Measurements from ENCODE around the gene UBE3B.

Gene UBE3B

GRCh38 chr12:109476807-109477184 is 638 bp upstream of the UBE3B start:
- no peak for DNase-seq

- DNase-seq = no peak
Observed at GRCh38 chr12:109477963-109478315, 505 bp downstream of the UBE3B start.

DNA sequence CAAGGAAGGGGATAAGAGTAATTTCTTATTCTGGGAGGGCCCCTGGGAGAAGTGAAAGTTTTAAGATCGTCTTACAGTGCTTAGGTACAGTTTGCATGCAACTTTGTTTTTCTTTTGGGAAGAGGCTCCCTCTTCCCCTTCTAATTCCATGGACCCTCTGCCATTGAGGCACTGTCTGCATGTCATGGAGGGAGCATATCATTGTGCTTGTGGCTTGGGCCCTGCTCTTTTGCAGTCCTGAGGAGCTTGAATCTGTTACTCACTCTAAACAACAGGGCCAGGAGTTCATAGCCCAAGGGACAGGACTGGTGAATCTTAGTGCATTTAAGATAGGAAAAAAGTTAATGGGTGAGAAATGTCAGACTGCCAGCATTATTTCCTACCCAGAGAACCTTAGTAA is 2.3 kb downstream of the UBE3B start:
- no peak for DNase-seq

DNA sequence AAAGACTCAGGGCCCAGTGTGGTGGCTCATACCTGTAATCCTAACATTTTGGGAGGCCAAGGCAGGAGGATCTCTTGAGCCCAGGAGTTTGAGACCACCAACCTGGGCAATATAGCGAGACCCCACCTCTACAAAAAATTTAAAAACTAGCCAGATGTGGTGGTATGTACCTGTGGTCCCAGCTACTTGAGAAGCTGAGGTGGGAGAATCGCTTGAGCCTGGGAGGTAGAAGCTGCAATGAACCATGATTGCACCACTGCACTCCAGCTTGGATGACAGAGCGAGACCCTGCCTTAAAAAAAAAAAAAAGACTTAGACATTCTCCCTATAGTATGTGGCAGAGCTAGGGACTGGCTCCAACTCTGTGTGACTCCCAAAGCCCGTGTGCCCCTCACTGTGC is 2.9 kb downstream of the UBE3B start:
- DNase-seq = no peak

GRCh38 chr12:109481863-109482262 is 4.4 kb downstream of the UBE3B start:
- DNase-seq = no peak

DNA sequence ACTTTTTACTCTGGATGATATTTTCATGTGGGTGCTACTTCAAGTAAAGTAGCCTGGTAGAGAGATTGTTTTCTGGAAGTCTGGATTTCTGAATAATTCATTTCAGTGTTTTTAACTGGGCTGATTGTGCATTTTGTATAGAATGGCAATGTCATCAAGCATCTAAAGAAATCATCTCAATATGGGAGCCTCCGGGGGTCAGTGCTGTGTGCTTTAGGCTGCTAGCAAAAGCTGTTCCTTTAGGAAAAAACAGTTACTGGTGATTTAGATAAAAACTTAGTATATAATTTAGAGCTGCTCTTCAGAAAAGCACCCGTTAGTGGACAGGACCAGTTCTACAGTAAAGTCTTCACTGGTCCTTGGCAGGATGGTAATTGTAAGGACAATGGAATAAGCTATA is 5.1 kb downstream of the UBE3B start:
- no peak for DNase-seq

DNA sequence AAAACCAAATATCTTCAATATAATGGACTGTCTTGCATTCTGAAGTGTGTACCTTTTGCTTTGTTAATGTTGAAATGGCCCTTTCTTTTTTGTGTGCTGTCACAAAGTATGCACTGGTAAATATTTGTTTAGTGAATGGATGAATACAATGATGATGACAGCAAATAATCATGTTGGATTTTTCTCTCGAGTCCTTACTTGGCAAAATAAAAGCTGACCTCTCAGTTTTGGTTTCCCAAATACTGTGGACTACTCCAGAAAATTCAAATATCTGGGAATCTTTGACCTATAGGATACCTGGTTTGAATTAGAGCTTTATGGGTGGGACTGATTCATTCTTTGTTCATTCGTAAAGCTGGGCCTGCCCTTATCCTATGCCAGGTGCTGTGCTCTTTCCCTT is 5.5 kb downstream of the UBE3B start:
- DNase-seq = no peak

DNA sequence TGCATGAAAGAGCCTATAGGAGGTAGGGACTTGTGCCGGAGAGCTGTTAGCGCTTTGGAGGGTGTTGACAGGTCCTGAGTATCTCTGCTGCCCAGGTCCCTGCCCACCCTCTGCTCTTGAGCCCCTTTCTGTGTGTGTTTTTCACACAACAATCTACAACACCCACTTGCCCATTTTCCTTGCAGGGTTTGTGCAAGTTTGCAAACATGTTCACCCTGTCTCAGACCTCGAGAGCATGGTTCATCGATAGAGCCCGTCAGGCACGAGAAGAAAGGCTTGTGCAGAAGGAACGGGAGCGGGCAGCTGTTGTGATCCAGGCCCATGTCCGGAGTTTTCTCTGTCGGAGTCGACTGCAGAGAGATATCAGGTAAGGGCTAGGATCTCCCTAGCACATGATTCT is 5.9 kb downstream of the UBE3B start:
- DNase-seq = no peak

- DNase-seq = no peak
Observed at GRCh38 chr12:109485201-109485600, 7.8 kb downstream of the UBE3B start.

DNA sequence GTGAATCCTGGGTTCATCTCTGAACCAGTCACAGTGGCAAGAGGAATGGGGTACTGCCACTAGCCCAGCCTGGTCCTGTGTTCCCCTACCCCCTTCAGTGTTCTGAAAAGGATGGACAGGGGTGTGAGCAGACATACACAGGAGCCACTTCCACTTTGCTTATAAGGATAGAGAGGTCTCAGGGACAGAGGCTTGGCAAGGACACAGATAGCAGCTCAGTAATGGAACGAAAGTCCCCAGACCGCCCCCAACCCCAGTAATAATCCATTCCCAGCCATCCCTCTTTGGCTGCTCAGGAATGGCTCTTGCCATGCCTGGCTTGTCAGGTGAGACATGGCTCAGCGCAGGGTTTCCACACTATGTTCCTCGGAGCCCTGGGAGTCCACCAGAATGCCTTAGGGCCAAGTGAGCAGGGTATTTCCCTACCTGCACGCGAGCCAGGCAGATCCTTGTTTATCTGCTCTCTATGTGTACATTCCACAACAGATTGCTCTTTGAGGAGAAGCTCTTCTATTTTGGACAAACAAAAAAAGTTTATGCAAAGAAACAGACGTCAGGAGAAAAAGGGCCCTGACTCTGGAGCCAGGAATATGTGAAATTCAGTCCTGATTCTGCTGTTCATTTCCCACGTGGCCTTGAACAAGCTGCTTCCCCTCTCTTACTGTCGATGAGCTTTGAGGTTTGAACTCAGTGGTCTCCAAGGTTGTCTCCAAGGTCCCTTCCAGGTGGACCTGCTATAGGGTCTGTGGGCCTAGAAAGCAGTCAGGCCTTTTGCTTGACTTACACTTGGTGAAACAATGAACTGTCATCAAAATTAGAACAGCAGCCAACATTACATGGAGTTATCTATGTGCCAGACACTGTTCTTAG is 10.0 kb downstream of the UBE3B start:
- no peak for DNase-seq

DNA sequence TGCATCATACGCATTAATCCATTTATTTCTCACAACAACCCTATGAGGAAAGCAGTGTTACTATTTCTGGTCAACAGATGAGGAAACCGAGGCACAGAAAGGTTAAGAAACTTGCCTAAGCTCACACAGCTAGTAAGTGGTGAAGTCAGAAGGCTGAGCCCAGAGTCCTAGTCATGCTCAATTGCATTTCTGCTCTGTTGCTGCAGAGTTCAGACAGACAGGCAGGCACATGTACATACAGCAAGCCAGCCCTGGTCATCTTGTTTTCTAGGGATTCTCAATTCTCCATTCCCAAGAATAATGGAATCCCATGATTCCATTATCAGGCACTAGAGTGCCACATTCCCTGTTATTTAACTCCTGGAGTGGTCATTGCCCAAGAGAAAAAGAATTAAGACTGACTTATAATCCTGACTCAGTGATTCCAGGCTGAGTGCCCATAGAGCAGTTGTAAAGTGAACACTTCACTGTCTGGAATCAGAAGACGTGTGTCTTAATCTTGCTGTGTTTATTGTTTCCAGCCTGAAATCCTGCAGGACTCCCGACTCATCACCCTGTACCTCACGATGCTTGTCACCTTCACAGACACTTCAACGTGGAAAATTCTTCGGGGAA is 10.7 kb downstream of the UBE3B start:
- DNase-seq = no peak

DNA sequence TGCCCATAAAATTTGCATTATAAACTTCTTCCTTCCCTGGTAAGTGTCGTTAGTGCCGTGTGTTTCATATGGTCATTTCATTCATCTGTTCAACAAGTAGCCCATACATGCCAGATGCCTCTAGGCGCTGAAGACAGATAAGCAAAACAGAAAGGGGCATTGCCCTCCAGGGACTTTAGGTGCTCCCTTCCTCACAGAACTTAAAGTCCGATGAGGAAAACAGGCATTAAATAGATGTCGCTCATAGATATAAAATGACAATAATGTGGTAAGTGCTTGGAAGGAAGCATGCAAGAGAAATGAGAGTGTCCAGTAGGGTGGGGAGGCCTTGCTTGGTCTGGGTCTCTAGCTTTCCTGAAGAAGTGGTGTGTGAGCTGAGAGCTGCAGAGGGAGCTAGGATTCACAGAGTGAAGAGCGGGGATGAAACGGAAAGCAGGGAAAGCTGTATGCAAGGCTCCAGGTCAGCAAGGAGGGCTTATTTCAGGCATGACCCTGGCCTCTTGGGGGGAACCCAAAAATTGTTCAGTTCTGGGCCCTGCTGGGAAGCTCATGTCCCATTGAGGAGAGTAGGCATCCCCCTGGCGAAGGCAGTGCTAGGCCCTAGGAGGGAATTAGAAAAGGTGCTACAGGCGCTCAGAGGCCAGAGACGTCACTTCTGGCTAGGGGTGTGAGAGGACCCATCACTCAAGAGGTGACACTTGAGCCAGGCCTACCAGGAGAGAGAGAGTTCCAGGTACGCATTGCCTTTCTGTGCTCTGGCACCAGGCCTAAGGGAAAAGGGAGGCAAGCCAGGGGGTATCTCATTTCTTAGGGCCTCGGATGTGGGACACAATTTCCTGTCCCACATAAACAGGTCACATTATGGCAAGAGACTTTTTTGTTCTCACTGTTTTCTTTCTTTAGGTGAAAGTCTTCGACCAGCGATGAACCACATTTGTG is 11.9 kb downstream of the UBE3B start:
- DNase-seq = no peak

DNA sequence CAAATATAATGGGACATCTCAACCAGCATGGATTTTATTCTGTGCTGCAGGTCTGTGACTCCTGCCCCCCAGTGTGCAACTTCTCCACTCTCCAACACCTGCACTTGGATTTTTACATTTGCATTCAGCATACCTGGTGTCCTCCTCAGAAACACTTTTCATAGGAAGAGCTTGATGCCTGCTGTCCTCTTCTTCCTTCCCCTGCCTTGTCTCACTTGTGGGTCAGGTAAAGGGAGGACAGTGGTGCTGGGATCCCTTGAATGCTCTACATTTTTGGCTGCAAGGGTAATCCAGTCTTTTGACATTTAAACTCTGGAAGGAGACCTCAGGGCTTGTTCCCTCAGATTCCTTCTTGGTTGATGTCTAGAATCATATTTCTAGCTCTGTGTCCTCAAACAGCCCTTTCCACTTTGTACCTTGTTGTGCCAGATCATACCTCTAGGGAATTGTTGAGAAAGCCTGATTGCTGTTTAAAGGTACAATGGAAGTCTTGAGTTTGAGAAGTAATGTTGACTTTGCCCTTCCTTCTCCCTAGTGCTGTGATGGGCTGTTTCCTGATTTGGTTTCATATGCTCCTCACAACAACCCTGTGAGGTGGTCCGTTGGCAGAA is 12.6 kb downstream of the UBE3B start:
- DNase-seq = no peak

GRCh38 chr12:109491671-109492070 is 14.2 kb downstream of the UBE3B start:
- DNase-seq = no peak

- DNase-seq = no peak
Observed at GRCh38 chr12:109492371-109492770, 14.9 kb downstream of the UBE3B start.

GRCh38 chr12:109493090-109493489 is 15.7 kb downstream of the UBE3B start:
- no peak for DNase-seq

DNA sequence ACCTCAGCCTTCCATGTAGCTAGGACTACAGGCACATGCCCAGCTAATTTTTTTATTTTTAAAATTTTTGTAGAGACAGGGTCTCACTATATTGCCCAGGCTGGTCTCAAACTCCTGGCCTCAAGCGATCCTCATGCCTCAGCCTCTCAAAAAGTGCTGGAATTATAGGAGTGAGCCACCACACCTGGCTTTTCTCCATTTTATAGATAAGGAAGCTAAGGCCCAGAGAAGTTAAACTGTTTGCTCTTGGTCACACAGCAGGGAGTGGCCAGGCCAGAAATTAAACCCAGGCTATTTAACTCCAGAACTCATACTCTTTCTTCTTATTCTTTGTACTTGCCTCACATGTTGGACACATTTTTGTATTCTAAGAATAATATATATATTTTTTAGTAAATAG is 16.5 kb downstream of the UBE3B start:
- no peak for DNase-seq

GRCh38 chr12:109494348-109494881 is 17.0 kb downstream of the UBE3B start:
- no peak for DNase-seq

GRCh38 chr12:109495012-109495411 is 17.6 kb downstream of the UBE3B start:
- DNase-seq = no peak

- DNase-seq = no peak
Observed at GRCh38 chr12:109496306-109496705, 18.9 kb downstream of the UBE3B start.

- DNase-seq = no peak
Observed at GRCh38 chr12:109497675-109498074, 20.2 kb downstream of the UBE3B start.

GRCh38 chr12:109500406-109501185 is 23.2 kb downstream of the UBE3B start:
- DNase-seq = no peak
